GM18868 (cell line): ENCODE results near the gene RGS6.

Experiments used
- ATAC-seq: cut with Tn5 transposase; IDR thresholded peaks from one replicate; pipeline ENCODE4 v1.9.1; 2021; ENCODE audit warnings: mild to moderate bottlenecking, moderate library complexity; ENCODE audit not compliant: unreplicated experiment

The RGS6 gene

GRCh38 chr14:72237722-72238666, 305.8 kb downstream of the RGS6 start:
- ATAC-seq, result no peak

DNA sequence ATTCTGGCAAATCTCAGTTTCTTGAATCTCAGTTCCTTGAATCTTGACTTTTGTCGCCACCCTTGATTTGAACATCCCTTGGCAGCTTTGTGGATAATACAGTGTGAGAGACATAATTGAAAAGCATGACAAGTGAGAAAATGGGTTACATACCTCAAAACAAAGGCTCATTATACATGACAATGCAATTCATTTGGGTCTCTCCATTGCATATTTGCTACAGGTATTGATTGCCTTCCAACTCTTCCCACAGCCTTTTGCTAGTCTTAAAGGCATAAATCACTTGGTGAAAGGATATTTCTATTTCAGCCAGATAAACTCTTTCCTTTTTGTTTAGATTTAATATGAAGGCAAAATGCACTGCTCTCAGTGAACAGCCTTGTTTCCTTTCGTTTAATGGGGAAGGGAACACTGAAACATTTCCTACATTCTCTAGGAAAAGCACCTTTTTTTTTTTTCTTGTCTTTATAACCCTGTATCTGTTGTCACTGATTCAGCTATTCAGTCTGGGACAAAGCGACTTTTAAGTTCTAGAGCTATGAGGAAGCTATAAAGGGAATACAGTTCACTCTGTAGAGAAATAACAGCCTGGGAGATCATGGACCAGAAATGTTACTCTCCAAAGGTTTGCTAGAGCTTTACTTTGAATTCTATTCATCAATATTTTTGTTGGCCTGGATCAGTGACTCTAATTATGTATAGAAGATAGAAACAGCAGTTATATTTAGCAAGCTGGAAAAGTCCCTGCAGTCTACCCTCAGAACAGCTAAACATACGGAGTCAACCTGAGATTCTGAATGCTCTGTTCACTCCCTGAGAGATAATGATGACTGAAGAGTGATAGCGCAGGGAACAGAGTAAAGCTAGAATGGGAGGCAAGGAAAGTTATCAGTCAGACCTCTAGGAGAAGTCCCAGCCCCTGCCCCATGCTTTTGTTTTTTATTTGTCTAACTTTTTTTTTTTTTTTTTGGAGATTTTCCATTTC, 311.4 kb downstream of the RGS6 start:
- no peak for ATAC-seq

GRCh38 chr14:72247896-72248465, 315.8 kb downstream of the RGS6 start:
- no peak for ATAC-seq

DNA sequence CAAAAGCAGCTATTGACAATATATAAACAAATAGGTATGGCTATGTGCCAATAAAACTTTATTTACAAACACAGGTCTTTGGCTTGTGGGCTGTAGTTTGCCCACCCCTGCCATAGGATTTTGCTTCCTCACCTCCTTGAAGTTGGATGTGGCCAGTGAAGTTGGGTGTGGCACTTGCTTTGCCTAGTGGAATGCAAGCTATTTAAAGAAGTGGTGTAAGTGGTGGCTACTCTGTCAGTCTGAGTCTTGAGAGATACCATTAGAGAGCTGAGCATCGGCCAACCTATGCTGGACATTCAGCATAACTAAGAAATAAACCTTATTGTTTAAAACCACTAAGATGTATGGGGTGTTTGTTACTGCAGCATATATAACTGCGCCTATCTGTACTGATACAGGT, 321.3 kb downstream of the RGS6 start:
- ATAC-seq, result no peak

DNA sequence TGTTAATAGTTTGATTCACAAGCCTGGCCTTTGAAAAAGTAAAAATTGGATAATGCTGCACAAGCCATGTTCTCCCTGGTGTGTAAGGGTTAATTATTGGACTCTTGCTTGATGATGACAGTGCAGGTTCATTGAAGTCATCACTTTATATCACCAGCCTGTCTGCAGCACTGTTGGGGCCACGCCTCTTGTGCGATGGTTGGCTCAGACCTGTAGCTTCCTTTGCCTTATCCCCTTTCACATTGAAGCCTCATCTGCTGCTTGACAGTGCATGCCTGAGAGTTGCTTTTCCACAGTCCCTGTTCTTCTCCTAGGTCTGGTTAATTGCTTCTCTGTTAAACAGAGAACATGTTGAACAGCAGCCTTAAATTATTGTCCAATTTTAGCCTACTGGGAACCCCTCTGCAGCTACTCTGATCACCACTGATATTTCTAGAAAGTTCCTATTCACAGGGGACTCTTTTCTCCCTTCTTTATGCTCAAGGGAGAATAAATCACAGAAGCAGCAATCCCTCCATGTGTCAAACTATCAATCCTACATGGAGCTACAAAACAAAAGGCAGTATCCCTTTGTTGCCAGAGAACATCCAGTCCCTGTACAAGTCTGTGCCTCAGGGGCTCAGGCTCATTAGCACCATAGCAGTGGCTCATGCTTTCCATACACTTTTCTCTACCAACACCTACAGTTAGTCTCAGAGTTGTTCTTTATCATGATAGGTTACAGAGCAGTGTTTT, 322.1 kb downstream of the RGS6 start:
- ATAC-seq, result no peak

DNA sequence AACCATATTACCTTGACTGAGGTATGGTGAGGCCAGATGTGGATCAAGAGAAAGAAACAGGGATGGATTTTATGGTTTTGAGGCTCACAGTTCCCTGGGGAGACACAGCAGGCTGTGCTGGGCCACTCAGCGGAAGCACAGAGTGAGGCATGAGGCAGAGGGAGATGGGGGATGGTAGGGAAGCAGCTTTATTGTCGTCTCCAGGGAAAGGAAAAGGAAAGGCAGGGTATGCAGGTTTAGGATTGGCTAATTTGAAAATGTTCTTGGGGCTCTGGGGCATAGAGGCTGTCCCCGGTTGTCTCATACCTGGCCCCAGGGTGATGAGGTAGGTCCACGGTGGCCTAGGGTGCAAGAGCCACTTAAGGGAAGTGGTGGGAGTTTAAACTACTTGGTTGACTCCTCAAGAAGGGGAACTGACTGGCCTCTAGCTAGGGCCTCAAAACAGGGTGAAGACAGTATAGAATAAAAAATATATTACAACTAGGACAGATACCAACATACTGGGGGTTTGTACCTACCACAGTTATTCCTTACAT, 322.8 kb downstream of the RGS6 start:
- ATAC-seq, result no peak

GRCh38 chr14:72256055-72256454, 323.8 kb downstream of the RGS6 start:
- no peak for ATAC-seq

- ATAC-seq, result no peak
These were observed 328.8 kb downstream of the RGS6 start for GRCh38 chr14:72261068-72261467.

- no peak for ATAC-seq
These were observed 330.5 kb downstream of the RGS6 start for GRCh38 chr14:72262771-72263170.

- no peak for ATAC-seq
These were observed 332.5 kb downstream of the RGS6 start for GRCh38 chr14:72264716-72265115.

GRCh38 chr14:72270147-72270727, 338.0 kb downstream of the RGS6 start:
- no peak for ATAC-seq

- no peak for ATAC-seq
These were observed 338.5 kb downstream of the RGS6 start for GRCh38 chr14:72270749-72271148.

GRCh38 chr14:72275242-72275641, 343.0 kb downstream of the RGS6 start:
- no peak for ATAC-seq

DNA sequence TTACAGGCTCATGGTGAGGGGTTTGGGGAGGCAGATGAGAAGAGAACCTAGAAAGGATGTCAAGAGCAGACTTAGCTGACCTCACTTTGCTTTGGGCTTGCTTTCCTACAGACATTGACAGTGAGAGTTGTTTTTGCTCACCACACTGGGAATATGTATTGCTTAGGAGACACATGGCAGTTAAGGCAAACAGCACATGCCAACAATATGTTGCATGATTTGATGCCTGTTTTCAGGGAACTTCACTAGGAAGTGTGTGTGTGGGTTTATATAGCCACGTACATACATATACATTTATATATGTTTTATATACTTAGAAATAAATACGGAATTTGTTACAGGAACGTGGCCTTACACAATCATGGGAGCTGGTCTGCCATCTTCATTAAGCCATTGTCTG, 346.1 kb downstream of the RGS6 start:
- no peak for ATAC-seq

DNA sequence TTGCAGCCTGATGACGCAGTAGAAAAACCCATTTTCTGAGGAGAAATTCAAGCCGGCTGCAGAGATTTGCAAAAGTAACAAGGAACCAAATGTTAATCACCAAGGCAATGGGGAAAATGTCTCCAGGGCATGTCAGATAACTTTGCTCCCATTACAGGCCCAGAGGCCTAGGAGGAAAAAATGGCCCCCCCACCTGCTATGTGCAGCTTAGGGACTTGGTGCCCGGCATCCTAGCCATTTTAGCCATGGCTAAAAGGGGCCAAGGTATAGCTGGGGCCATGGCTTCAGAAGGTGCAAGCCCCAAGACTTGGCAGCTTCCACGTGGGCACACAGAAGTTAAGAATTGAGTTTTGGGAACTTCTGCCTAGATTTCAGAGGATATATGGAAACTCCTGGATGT, 351.9 kb downstream of the RGS6 start:
- no peak for ATAC-seq

DNA sequence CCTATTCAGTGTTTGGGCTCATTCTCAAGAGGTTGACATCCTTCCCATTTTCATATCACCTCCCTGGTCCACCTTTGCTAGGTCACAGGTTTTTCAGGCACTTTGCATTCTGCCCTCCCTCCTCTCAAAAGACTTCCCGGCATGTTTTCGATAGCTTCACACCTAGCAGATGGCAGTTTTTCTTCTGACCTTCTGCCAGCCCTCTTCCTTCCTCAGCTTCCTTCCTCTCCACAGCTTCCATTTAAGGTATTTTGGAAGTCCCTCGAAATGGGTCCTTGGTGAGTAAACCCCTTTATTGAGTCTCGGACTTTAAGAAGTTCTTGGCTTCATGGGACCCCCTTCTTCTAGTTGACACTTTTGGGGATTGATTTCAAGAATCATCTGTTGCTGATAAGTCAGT, 358.0 kb downstream of the RGS6 start:
- ATAC-seq, result no peak

- ATAC-seq, result no peak
These were observed 359.9 kb downstream of the RGS6 start for GRCh38 chr14:72291908-72292688.

- ATAC-seq, result no peak
These were observed 360.4 kb downstream of the RGS6 start for GRCh38 chr14:72292689-72293024.

DNA sequence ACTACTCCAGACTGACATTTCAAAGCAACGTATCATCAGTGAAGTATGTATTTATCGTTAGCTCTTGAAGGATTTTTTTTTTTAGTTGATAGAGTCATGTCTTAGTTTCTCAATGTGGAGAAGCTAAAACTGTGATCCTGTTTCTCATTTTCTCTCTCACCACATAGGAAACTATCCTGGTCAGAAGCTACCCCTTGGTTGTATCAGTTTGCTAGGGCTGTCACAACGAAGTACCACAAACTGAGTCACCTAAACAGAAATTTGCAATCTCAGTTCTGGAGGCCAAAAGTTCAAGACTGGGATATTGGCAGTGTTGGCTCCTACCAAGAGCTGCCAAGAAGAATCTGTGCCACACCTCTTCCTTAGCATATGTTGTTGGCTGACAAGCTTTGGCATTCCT, 369.1 kb downstream of the RGS6 start:
- no peak for ATAC-seq
